HCT116 (cell line): Measurements from ENCODE around the gene DKK1. TPM values are rescaled to one million over a fixed set of nuclear protein-coding genes. Genes with fewer than 3 reads are reported as not detected.

ENCODE experiments used
- ATAC-seq: fragments of 200-7000 bp; cut with Tn5 transposase; 2 replicates; pipeline ENCODE4 v1.9.1; 2020; ENCODE audit warnings: mild to moderate bottlenecking, moderate library complexity
- BruUV-seq: library from RNA; stranded (reverse); fragments of 400-500 nt; replicated peaks from 2 replicates; lab custom pipeline; 2021; lab: Mats Ljungman, UMichigan
- CTCF ChIA-PET: fragments of 300-600 bp; sonication (Branson Sonifier 250); formaldehyde crosslinking; loops from one replicate; lab custom pipeline; 2021; ENCODE audit warnings: antibody characterized with exemption; lab: Charles Lee
- POLR2A ChIA-PET: fragments of 300-600, 350-600 bp; sonication (Branson Sonifier 250); formaldehyde crosslinking; loops from one replicate; lab custom pipeline; 2021; ENCODE audit warnings: antibody characterized with exemption; lab: Charles Lee
- RAD21 ChIA-PET, 2 experiments: fragments of 300-600 bp; sonication (Branson Sonifier 250); formaldehyde crosslinking; loops; one replicate each; lab custom pipeline; 2023; ENCODE audit warnings: low total read pairs in 2 of 2; ENCODE audit not compliant: uncharacterized antibody in 2 of 2, unreplicated experiment in 2 of 2, low non-redundant PET in 1 of 2; lab: Charles Lee
- DNase-seq: peaks from one replicate; pipeline ENCODE4 v3.0.0-alpha.2; 2010; ENCODE audit warnings: low read depth, low spot score
- H2AFZ ChIP-seq: fragments of 200-600 bp; shearing (Covaris generic), sonication (generic); 2 replicates; pipeline ENCODE4 v1.6.1; 2017; ENCODE audit warnings: low read depth, mixed run types, mixed read lengths, antibody characterized with exemption, low read length; ENCODE audit not compliant: poor library complexity, severe bottlenecking
- H3K27ac ChIP-seq: 2 replicates; pipeline ENCODE4 v1.5.1; 2012; ENCODE audit warnings: low read depth, low read length
- H3K27me3 ChIP-seq: fragments of 200-600 bp; sonication (generic); 2 replicates; pipeline ENCODE4 v1.6.1; 2016; ENCODE audit warnings: mixed run types, low read length, mixed read lengths; ENCODE audit not compliant: insufficient read depth
- H3K36me3 ChIP-seq, 2 experiments: fragments of 200-500 bp in 1 of 2; fragments of 200-600 bp in 1 of 2; sonication (Bioruptor generic) in 1 of 2; sonication (generic) in 1 of 2; 2 replicates each; pipeline versions ENCODE4 v1.5.1 to v1.6.1; 2014 to 2016; ENCODE audit warnings: low read length in 2 of 2, inconsistent platforms in 1 of 2, mixed read lengths in 1 of 2, mixed run types in 1 of 2; ENCODE audit not compliant: insufficient read depth in 2 of 2, control insufficient read depth in 1 of 2
- H3K4me1 ChIP-seq, 2 experiments: fragments of 200-600 bp in 1 of 2; sonication (generic) in 1 of 2; 2 replicates each; pipeline versions ENCODE4 v1.5.1 to v1.6.1; 2012 to 2017; ENCODE audit warnings: low read length in 2 of 2, inconsistent platforms in 1 of 2, mild to moderate bottlenecking in 1 of 2, mixed read lengths in 1 of 2, mixed run types in 1 of 2, moderate library complexity in 1 of 2; ENCODE audit not compliant: insufficient read depth in 2 of 2, control insufficient read depth in 1 of 2
- H3K4me2 ChIP-seq: fragments of 200-600 bp; sonication (generic); 2 replicates; pipeline ENCODE4 v1.6.1; 2017; ENCODE audit warnings: mixed run types, low read length, mixed read lengths
- H3K4me3 ChIP-seq, 2 experiments: fragments of 200-600 bp in 1 of 2; sonication (generic) in 1 of 2; replicated peaks in 1 of 2; 2 replicates each; pipeline ENCODE4 v1.5.1; 2011 to 2016; ENCODE audit warnings: low read length in 2 of 2, control low read depth in 1 of 2, low read depth in 1 of 2, mild to moderate bottlenecking in 1 of 2, mixed read lengths in 1 of 2, mixed run types in 1 of 2
- H3K79me2 ChIP-seq: fragments of 200-600 bp; sonication (generic); 2 replicates; pipeline ENCODE4 v1.6.1; 2017; ENCODE audit warnings: mild to moderate bottlenecking, mixed run types, low read length, moderate library complexity, mixed read lengths; ENCODE audit not compliant: insufficient read depth
- H3K9ac ChIP-seq: fragments of 200-600 bp; sonication (generic); 2 replicates; pipeline ENCODE4 v1.6.1; 2016; ENCODE audit warnings: low read length, mixed read lengths
- H3K9me2 ChIP-seq: fragments of 200-600 bp; sonication (generic), shearing (Covaris generic); 2 replicates; pipeline ENCODE4 v1.6.1; 2017; ENCODE audit warnings: mixed run types, mild to moderate bottlenecking, moderate library complexity; ENCODE audit not compliant: insufficient read depth
- H3K9me3 ChIP-seq, 2 experiments: fragments of 200-500 bp in 1 of 2; fragments of 200-600 bp in 1 of 2; sonication (Bioruptor generic) in 1 of 2; sonication (generic) in 1 of 2; 2 replicates each; pipeline ENCODE4 v1.6.1; 2014 to 2017; ENCODE audit warnings: low read length in 2 of 2, mixed read lengths in 2 of 2, inconsistent platforms in 1 of 2, low read depth in 1 of 2, mild to moderate bottlenecking in 1 of 2, mixed run types in 1 of 2, moderate library complexity in 1 of 2; ENCODE audit not compliant: control insufficient read depth in 1 of 2, insufficient read depth in 1 of 2
- H4K20me1 ChIP-seq: fragments of 200-600 bp; sonication (generic), shearing (Covaris generic); 2 replicates; pipeline ENCODE4 v1.6.1; 2017; ENCODE audit warnings: mixed run types, mild to moderate bottlenecking, moderate library complexity; ENCODE audit not compliant: insufficient read depth
- CBX3 ChIP-seq: IDR thresholded peaks from 2 replicates; pipeline ENCODE4 v1.6.1; 2012; ENCODE audit warnings: low read depth
- FOSL1 ChIP-seq: IDR thresholded peaks from 2 replicates; pipeline ENCODE4 v1.6.1; 2012; ENCODE audit warnings: low read depth
- SP1 ChIP-seq: IDR thresholded peaks from 2 replicates; pipeline ENCODE4 v1.6.1; 2012; ENCODE audit warnings: low read depth
- TCF7L2 ChIP-seq: IDR thresholded peaks from 2 replicates; pipeline ENCODE4 v1.7.0; 2011; ENCODE audit warnings: borderline replicate concordance, inconsistent platforms; ENCODE audit not compliant: insufficient read depth, insufficient read length; ENCODE audit errors: extremely low read depth
- YY1 ChIP-seq: IDR thresholded peaks from 2 replicates; pipeline ENCODE4 v1.6.1; 2011; ENCODE audit warnings: low read length, low read depth, moderate library complexity, mild to moderate bottlenecking; ENCODE audit not compliant: insufficient replicate concordance; ENCODE audit errors: extremely low read depth
- intact Hi-C: fragments of 100-400 bp; cut with micrococcal nuclease; formaldehyde crosslinking; loops from 2 replicates; pipeline ENCODE4 v1.10.0; 2022
- total RNA-seq: library from RNA; stranded (reverse); gene quantifications from one replicate; pipeline ENCODE4 v1.2.1, GENCODE V29; 2021; ENCODE audit not compliant: unreplicated experiment
- TF ChIP-seq, protein P1 (sequence below): IDR thresholded peaks from 2 replicates; pipeline ENCODE4 v1.6.1; 2012

DKK1 gene
- total RNA-seq, 1 experiment from 2014 or later = 315 TPM

DNA sequence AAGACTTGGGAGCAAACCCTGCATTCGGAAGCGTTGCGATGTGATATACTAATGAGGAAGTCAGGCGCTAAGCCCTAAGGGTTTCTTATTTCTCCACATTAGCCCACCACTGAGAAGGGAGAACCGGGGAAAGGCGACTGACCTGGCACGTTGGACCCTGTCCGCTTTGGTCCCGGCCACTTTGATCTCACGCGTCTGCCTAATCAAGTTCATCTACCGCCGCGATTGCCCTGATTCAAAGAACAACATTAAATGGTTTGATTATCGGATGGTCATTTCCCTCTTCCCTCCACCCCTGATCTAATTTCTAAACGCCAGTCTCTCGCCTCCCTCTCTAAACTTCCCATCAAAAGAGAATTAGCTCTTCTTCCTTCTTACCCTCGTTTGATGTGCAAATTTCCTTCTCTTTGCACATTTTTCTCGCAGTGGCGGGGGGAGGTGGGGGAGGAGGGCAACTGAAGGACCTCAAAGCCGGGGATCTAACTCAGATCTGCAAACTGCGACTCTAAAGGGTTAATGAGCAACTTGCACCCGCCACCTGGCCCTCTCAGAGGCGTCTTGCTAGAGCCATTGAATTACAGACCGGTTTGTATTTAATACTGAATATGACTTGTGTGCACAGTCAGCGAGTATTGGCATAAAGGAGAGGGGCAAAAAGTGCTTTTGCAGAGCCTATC is 687 bp upstream of the DKK1 start:
- DNase-seq = peak; percentile 55
- Histone ChIP-seq H4K20me1 (no peaks in the 10 kb centered on the region; the same call in 1 of the 2 replicates), H3K4me1 (peaks cover 48 to 73% of the 10 kb centered on the region in 2 experiments)
- TF ChIP-seq, protein P1, sequence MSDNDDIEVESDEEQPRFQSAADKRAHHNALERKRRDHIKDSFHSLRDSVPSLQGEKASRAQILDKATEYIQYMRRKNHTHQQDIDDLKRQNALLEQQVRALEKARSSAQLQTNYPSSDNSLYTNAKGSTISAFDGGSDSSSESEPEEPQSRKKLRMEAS = peak; percentile 45; the same call in 1 of the 2 replicates
- peak; percentile 9 for TF ChIP-seq YY1
- peak; percentile 98 for TF ChIP-seq TCF7L2
- no peak for TF ChIP-seq CBX3
- TF ChIP-seq FOSL1 = no peak; the same call in 1 of the 2 replicates
- 0 out of 2 replicates have a peak, but pooled peaks have one; percentile 19 for TF ChIP-seq SP1
- TF ChIP-seq, all 23 proteins: peak for 4
- H3K36me3 ChIP-seq = peaks cover 0 to 21% of the 10 kb centered on the region in 2 experiments; a peak in 2 of 4 replicates
- H3K27me3 ChIP-seq = no peaks in the 10 kb centered on the region
- peak overlapping the region; percentile 99 for H3K4me2 ChIP-seq
- peak overlapping the region; percentile 96 for H3K27ac ChIP-seq
- H3K79me2 ChIP-seq = peaks cover 38% of the 10 kb centered on the region
- ChIA-PET CTCF (interaction anchor here (0.7 to 3.9 kb wide), 8 partner anchors 10 to 253 kb away, joined by 3 to 36 read pairs (median 4); no protein-coding TSS in a partner anchor), POLR2A (interaction anchor here (0.6 to 3.6 kb wide), 16 partner anchors 13 to 283 kb away, joined by 3 to 33 read pairs (median 6); no protein-coding TSS in a partner anchor), RAD21 (interaction anchor here in 1 of 2 experiments (1.0 kb wide), 1 partner anchor 139 kb away, joined by 3 read pairs; no protein-coding TSS in a partner anchor)
- H3K9me3 ChIP-seq = no peaks in the 10 kb centered on the region
- peak; percentile 36 for ATAC-seq
- H2AFZ ChIP-seq = peak overlapping the region; percentile 36
- peak overlapping the region; percentile 78 to 93 for H3K4me3 ChIP-seq
- TSS peak; percentile 35 for BruUV-seq
- no peaks in the 10 kb centered on the region for H3K9me2 ChIP-seq
- intact Hi-C loops = no loop called here
- peak overlapping the region; percentile 84 for H3K9ac ChIP-seq
